ENCODE measurements around the gene SVBP.
"Not testable (repeated sequence)": the region's sequence is repeated elsewhere in the genome, so short reads cannot be mapped to it uniquely, and the experiment has no call there.

SVBP gene

GRCh38 chr1:42816585-42817439, at the start of gene SVBP, which contains the start of gene ERMAP:
TSS of gene SVBP (minus strand) at chr1:42817397. CDS start at chr1:42816544, 853 bp downstream.
TSS of gene ERMAP (plus strand) at chr1:42817122. CDS start at chr1:42830449, 13,327 bp downstream.
- DNase-seq (ENCODE audit: low spot score) = peak; percentile 87

- DNase-seq (ENCODE audit: low spot score) = no peak
Observed at GRCh38 chr1:42866549-42866948, 49.4 kb upstream of the SVBP start.

- no peak for DNase-seq (ENCODE audit: low spot score)
Observed at GRCh38 chr1:42861014-42861399, 43.8 kb upstream of the SVBP start.

- DNase-seq (ENCODE audit: low spot score) = no peak
Observed at GRCh38 chr1:42860339-42861013, 43.3 kb upstream of the SVBP start.

- DNase-seq (ENCODE audit: low spot score) = not testable (repeated sequence)
Observed at GRCh38 chr1:42859366-42859765, 42.2 kb upstream of the SVBP start.

GRCh38 chr1:42856554-42856953, 39.4 kb upstream of the SVBP start:
- not testable (repeated sequence) for DNase-seq (ENCODE audit: low spot score)

- DNase-seq (ENCODE audit: low spot score) = no peak
Observed at GRCh38 chr1:42853116-42853884, 36.1 kb upstream of the SVBP start.

- no peak for DNase-seq (ENCODE audit: low spot score)
Observed at GRCh38 chr1:42852608-42852980, 35.4 kb upstream of the SVBP start.

- no peak for DNase-seq (ENCODE audit: low spot score)
Observed at GRCh38 chr1:42851960-42852607, 34.9 kb upstream of the SVBP start.

GRCh38 chr1:42851420-42851819, 34.2 kb upstream of the SVBP start:
- DNase-seq (ENCODE audit: low spot score) = no peak

GRCh38 chr1:42849944-42850343, 32.7 kb upstream of the SVBP start:
- no peak for DNase-seq (ENCODE audit: low spot score)

GRCh38 chr1:42848823-42849537, 31.8 kb upstream of the SVBP start:
- no peak for DNase-seq (ENCODE audit: low spot score)

- no peak for DNase-seq (ENCODE audit: low spot score)
Observed at GRCh38 chr1:42847721-42848460, 30.7 kb upstream of the SVBP start.

GRCh38 chr1:42847111-42847595, 30.0 kb upstream of the SVBP start:
- no peak for DNase-seq (ENCODE audit: low spot score)

- DNase-seq (ENCODE audit: low spot score) = peak; percentile 98
Observed at GRCh38 chr1:42846257-42847110, 29.3 kb upstream of the SVBP start, which contains the start of gene ZNF691. TSS of gene ZNF691 (plus strand) at chr1:42846613. CDS start at chr1:42849659, 3,046 bp downstream.

- DNase-seq (ENCODE audit: low spot score) = no peak
Observed at GRCh38 chr1:42845866-42846256, 28.7 kb upstream of the SVBP start.

- no peak for DNase-seq (ENCODE audit: low spot score)
Observed at GRCh38 chr1:42845193-42845592, 28.0 kb upstream of the SVBP start.

- DNase-seq (ENCODE audit: low spot score) = no peak
Observed at GRCh38 chr1:42844592-42845140, 27.5 kb upstream of the SVBP start.
